ENCODE data around the gene ZBTB21. TPM values are rescaled to one million over a fixed set of nuclear protein-coding genes. Genes with fewer than 3 reads are reported as not detected.

Gene ZBTB21
- total and polyA plus RNA-seq, 7 donors, result 0.49 to 8.8 (median 4.5) TPM

DNA sequence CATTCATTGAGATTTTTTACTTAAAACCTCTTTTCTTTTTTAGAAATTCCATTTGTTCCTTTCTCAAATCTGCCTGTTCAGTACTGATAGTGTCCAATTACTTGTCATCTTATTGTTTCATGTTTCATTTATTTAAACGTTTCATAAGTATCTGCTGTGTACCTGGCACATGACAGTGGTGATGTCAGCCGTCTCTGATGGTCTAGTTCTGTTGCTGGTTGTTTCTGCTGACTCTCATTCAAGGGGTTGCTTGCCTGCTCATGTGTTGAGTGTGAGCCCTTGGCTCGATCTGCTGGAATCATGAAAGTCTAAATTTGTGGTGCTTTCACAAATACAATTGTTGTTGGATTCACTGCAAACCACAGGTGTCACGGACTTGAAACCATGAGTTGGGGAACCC is 30.8 kb downstream of the ZBTB21 start:
- no peak overlapping the region for H3K4me3 ChIP-seq
- no peaks in the 10 kb centered on the region for H3K27me3 ChIP-seq (ENCODE audit: insufficient read depth in 3 of 3, low read length in 2 of 3)
- TF ChIP-seq, protein P1, sequence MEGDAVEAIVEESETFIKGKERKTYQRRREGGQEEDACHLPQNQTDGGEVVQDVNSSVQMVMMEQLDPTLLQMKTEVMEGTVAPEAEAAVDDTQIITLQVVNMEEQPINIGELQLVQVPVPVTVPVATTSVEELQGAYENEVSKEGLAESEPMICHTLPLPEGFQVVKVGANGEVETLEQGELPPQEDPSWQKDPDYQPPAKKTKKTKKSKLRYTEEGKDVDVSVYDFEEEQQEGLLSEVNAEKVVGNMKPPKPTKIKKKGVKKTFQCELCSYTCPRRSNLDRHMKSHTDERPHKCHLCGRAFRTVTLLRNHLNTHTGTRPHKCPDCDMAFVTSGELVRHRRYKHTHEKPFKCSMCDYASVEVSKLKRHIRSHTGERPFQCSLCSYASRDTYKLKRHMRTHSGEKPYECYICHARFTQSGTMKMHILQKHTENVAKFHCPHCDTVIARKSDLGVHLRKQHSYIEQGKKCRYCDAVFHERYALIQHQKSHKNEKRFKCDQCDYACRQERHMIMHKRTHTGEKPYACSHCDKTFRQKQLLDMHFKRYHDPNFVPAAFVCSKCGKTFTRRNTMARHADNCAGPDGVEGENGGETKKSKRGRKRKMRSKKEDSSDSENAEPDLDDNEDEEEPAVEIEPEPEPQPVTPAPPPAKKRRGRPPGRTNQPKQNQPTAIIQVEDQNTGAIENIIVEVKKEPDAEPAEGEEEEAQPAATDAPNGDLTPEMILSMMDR (IDR thresholded peaks at IDR 0.05), result no peak
- no peak for DNase-seq
- no peaks in the 10 kb centered on the region for H3K36me3 ChIP-seq (ENCODE audit: insufficient read depth in 1 of 2, low read depth in 1 of 2)
- no peak overlapping the region for H3K27ac ChIP-seq
- no peaks in the 10 kb centered on the region for H3K4me1 ChIP-seq
- intact Hi-C loops (cut with DNase I), result no loop called here
- WGBS, 3 donors, result 62 to 78% (median 71%) methylated on average over 4 of the region's 4 CpGs
- no peaks in the 10 kb centered on the region for H3K9me3 ChIP-seq
- no peak for ATAC-seq

DNA sequence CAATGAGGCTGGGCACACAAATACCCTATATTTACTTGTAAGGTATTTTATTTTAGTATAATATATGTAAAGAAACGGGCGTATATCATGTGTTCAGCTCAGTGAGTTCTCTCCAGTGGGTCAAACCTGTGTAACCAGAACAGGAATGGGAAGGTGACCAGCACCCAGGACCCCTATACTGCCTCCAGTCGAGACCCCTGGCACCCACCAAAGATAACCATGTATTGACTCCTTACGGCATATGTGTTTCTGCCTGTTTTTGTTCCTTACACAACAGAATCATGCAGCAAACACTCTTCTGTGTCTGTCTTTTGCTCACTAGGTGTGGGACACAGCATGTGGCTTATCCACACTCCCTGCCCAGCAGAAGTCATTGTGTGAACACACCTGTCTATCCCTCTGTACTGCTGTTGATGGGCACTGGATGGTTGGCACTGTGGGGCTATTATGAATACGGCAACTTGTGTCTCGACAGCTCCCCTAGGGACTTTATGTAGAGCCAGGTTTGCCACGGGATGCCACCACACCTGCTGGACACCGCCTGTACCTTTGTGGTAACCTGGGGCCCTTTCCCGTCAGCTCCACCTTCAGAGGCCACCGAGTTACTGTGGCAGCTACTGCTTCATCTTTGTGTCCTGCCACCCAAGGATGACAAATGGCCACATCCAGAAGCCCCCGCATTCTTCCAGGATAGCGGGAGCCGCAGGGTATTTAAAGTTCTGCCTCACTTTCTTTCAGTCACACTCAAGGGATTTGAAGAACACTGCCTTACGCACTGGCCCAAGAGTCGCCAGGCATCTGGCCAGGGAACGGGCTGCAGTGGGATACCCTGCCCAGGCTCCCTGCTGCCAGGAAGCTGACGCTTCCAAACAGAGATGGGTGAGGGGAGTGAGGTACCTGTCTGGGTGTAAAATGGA is 32.9 kb downstream of the ZBTB21 start:
- Histone ChIP-seq H3K4me3 (no peak overlapping the region), H3K27ac (no peak overlapping the region), H3K4me1 (no peaks in the 10 kb centered on the region), H3K27me3 (ENCODE audit: insufficient read depth in 3 of 3, low read length in 2 of 3) (peaks cover 0 to 3% (median 0%) of the 10 kb centered on the region in 3 donors), H3K9me3 (no peaks in the 10 kb centered on the region), H3K36me3 (ENCODE audit: insufficient read depth in 1 of 2, low read depth in 1 of 2) (no peaks in the 10 kb centered on the region)
- TF ChIP-seq, protein P1 (IDR thresholded peaks at IDR 0.05), result no peak
- intact Hi-C loops (cut with DNase I), result no loop called here
- no peak for ATAC-seq
- WGBS, 3 donors, result 82 to 86% (median 83%) methylated on average over 17 of the region's 17 CpGs
- no peak for DNase-seq

DNA sequence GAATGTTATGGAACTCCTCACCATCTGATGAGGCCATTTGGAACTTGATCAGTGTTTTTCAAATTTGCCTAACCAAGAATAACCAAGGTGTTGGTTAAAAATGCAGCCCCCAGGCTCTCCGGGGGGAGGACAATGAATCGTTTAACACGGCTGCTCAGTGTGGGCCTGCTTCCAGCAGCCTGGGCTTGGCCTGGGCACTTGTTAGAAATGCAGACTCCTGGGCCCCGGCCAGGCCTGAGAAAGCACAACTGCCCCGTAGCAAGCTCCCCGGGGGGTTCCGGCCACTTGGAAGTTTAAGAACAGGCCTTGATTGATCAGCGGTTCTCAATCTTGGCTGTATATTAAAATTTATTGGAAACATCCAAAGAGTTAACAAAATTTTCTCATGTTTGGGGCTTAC is 33.5 kb downstream of the ZBTB21 start:
- no peak for ATAC-seq
- intact Hi-C loops (cut with DNase I), result no loop called here
- no peak for DNase-seq
- H3K9me3 ChIP-seq, result no peaks in the 10 kb centered on the region
- no peaks in the 10 kb centered on the region for H3K36me3 ChIP-seq (ENCODE audit: insufficient read depth in 1 of 2, low read depth in 1 of 2)
- 65 to 73% (median 71%) methylated on average over 8 of the region's 8 CpGs for WGBS, 3 donors
- H3K27me3 ChIP-seq (ENCODE audit: insufficient read depth in 3 of 3, low read length in 2 of 3), result peaks cover 0 to 3% (median 0%) of the 10 kb centered on the region in 3 donors
- no peak overlapping the region for H3K27ac ChIP-seq
- TF ChIP-seq, protein P1 (IDR thresholded peaks at IDR 0.05), result no peak
- no peak overlapping the region for H3K4me3 ChIP-seq
- H3K4me1 ChIP-seq, result no peaks in the 10 kb centered on the region

DNA sequence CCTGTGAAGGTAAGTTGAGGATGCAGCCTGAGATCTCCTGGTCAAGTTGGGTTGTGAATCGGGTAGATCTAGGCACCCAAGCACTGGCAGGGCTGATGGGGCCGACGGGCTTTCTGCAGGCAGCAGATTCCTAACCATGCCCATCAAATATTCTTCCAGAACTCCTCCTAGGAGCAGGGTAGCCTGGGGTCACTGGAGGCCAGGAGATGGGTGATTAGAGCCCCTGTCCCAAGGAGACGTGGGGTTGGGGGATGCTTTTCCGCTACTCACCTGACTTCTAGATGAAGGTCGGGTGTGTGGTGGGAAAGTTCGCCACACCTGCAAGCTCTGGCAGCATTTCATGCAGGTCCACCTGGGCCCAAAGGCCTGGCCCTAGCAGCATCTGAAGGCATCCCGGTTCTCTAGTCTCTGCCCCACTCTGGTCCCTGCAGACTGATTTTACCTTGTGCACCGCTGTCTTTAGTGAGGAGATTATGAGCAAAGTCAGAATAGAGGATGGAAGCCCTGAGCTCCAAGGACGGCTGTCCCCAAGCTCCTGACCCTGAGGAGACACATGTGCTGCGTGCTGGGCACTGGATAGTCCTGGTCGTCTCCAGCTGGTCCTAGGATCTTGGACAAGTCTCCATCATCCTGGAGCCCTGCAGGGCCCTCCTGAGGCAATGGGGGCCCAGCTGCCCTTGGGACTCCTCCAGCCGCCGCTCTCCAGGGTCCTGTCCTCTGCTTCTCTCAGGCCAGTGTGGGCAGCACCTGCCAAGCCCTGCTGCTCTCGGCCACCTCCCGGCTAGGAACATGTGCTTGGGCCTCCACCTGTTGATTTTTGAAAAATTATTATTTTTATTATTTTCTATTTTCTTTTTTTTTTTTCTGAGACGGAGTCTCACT is 34.5 kb downstream of the ZBTB21 start:
- peaks cover 0 to 3% (median 0%) of the 10 kb centered on the region in 3 donors for H3K27me3 ChIP-seq (ENCODE audit: insufficient read depth in 3 of 3, low read length in 2 of 3)
- ATAC-seq, result no peak
- TF ChIP-seq, protein P1 (IDR thresholded peaks at IDR 0.05), result no peak

More for the DNA sequence above, 34.5 kb downstream of the ZBTB21 start:
- 81 to 88% (median 87%) methylated on average over 17 of the region's 17 CpGs for WGBS, 3 donors
- no peaks in the 10 kb centered on the region for H3K9me3 ChIP-seq
- no peak for DNase-seq
- intact Hi-C loops (cut with DNase I), result no loop called here
- H3K27ac ChIP-seq, result no peak overlapping the region
- H3K36me3 ChIP-seq (ENCODE audit: insufficient read depth in 1 of 2, low read depth in 1 of 2), result no peaks in the 10 kb centered on the region
- H3K4me1 ChIP-seq, result no peaks in the 10 kb centered on the region
- H3K4me3 ChIP-seq, result no peak overlapping the region

All from psoas muscle (tissue), 8 donors.